ENCODE measurements around the gene FAM131A.

Gene FAM131A

GRCh38 chr3:184341925-184342324, 4.5 kb downstream of the FAM131A start:
- H3K4me1 Mint-ChIP-seq (ENCODE audit: low read depth): peaks cover 14% of the 10 kb centered on the region
- no peaks in the 10 kb centered on the region for H3K9me3 Mint-ChIP-seq
- no peak for DNase-seq
- H3K36me3 Mint-ChIP-seq (ENCODE audit: low read depth): peaks cover 19% of the 10 kb centered on the region
- no peaks in the 10 kb centered on the region for H3K27me3 Mint-ChIP-seq
- no peak overlapping the region for H3K27ac Mint-ChIP-seq
- no peak overlapping the region for H3K4me3 Mint-ChIP-seq

DNA sequence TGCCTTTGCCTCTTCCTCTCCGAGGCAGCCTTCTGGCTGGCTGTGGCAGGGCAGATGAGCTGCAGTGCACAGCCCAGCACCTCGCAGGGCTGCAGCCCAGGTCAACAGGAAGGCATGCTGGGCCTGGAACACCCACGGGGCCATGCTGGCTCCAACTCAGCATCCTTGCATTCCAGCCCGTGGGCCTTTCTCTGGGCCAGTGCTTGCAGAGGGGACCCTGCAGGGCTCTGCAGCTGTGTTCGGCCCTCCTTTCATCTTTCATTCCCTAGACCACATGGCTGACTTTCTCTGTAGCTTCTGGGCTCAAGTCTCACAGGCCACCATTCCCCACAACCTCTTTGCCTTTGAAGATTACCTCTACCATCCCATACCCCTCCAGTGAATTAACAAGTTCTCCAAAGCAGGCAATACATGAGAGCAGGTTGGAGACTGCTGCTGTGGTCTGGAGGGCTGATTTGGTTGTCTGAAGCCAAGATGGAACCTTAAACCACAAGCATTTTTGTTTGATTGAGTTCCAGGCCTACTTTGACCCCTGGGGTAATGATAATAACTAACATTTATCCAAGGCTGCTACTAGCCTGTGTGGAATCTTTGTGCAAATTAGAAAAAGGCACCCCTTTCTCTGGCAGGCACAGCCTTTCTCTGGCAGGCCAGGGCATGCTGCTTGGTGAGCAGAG, 5.9 kb downstream of the FAM131A start:
- Mint-ChIP-seq H3K36me3 (ENCODE audit: low read depth) (peaks cover 15% of the 10 kb centered on the region), H3K4me3 (no peak overlapping the region), H3K27me3 (no peaks in the 10 kb centered on the region), H3K27ac (peak overlapping the region; percentile 35), H3K4me1 (ENCODE audit: low read depth) (peaks cover under 1% of the 10 kb centered on the region), H3K9me3 (no peaks in the 10 kb centered on the region)
- no peak for DNase-seq

DNA sequence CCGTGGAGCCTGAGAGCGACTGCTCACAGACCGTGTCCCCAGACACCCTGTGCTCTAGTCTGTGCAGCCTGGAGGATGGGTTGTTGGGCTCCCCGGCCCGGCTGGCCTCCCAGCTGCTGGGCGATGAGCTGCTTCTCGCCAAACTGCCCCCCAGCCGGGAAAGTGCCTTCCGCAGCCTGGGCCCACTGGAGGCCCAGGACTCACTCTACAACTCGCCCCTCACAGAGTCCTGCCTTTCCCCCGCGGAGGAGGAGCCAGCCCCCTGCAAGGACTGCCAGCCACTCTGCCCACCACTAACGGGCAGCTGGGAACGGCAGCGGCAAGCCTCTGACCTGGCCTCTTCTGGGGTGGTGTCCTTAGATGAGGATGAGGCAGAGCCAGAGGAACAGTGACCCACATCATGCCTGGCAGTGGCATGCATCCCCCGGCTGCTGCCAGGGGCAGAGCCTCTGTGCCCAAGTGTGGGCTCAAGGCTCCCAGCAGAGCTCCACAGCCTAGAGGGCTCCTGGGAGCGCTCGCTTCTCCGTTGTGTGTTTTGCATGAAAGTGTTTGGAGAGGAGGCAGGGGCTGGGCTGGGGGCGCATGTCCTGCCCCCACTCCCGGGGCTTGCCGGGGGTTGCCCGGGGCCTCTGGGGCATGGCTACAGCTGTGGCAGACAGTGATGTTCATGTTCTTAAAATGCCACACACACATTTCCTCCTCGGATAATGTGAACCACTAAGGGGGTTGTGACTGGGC, 7.3 kb downstream of the FAM131A start:
- Mint-ChIP-seq H3K4me3 (no peak overlapping the region), H3K36me3 (ENCODE audit: low read depth) (peaks cover 15% of the 10 kb centered on the region)
- DNase-seq: no peak

GRCh38 chr3:184345317-184346144, 8.1 kb downstream of the FAM131A start:
- Mint-ChIP-seq H3K27ac (no peak overlapping the region), H3K4me3 (no peak overlapping the region), H3K9me3 (no peaks in the 10 kb centered on the region), H3K4me1 (ENCODE audit: low read depth) (no peaks in the 10 kb centered on the region), H3K27me3 (no peaks in the 10 kb centered on the region), H3K36me3 (ENCODE audit: low read depth) (peaks cover 15% of the 10 kb centered on the region)
- DNase-seq: no peak

More for the DNA sequence above, 7.3 kb downstream of the FAM131A start:
- no peaks in the 10 kb centered on the region for H3K4me1 Mint-ChIP-seq (ENCODE audit: low read depth)
- no peak overlapping the region for H3K27ac Mint-ChIP-seq
- no peaks in the 10 kb centered on the region for H3K9me3 Mint-ChIP-seq
- H3K27me3 Mint-ChIP-seq: no peaks in the 10 kb centered on the region

DNA sequence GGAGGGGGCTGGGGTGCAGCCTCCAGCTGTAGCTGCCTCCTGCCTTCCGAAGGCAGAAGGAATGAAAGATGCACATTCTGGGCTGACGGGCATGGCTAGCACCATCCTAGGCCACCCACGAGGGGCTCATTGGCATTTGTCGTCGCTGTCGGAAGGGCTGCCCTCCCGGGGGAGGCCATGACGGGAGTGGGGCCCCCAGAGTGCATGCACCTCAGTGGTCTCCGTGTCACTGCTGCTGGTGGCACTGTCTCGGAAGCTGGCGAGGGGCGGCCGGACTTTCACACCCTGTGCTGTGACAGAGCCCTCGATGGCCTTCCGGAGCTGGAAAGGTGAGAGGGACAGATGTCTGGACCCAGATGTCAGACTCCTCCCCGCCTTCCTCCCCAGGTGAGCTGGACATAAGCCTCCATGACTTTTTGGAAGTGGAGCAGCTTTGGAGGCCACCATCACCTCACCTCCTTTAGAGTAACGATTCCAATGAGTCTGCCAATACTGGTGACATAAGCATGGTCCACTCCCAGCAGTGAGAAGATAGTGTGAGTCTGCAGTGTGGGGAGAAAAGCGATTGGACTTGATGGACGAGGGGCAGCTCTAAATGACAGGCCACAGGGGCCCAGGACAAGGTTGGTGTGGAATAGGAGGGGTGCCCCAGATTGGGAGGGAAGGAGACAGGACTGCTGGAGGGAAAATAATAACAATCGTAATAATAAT, 9.2 kb downstream of the FAM131A start:
- Mint-ChIP-seq H3K27me3 (no peaks in the 10 kb centered on the region), H3K4me3 (no peak overlapping the region), H3K4me1 (ENCODE audit: low read depth) (no peaks in the 10 kb centered on the region), H3K36me3 (ENCODE audit: low read depth) (peaks cover 20% of the 10 kb centered on the region), H3K9me3 (no peaks in the 10 kb centered on the region), H3K27ac (no peak overlapping the region)
- no peak for DNase-seq

- Mint-ChIP-seq H3K4me1 (ENCODE audit: low read depth) (no peaks in the 10 kb centered on the region), H3K9me3 (no peaks in the 10 kb centered on the region), H3K27ac (no peak overlapping the region), H3K27me3 (no peaks in the 10 kb centered on the region), H3K36me3 (ENCODE audit: low read depth) (peaks cover 21% of the 10 kb centered on the region), H3K4me3 (no peak overlapping the region)
- no peak for DNase-seq
Observed at GRCh38 chr3:184347321-184348056, 10.1 kb downstream of the FAM131A start.

- no peaks in the 10 kb centered on the region for H3K9me3 Mint-ChIP-seq
- H3K27ac Mint-ChIP-seq: no peak overlapping the region
- DNase-seq: no peak
- H3K4me3 Mint-ChIP-seq: no peak overlapping the region
- peaks cover 19% of the 10 kb centered on the region for H3K36me3 Mint-ChIP-seq (ENCODE audit: low read depth)
- no peaks in the 10 kb centered on the region for H3K27me3 Mint-ChIP-seq
- no peaks in the 10 kb centered on the region for H3K4me1 Mint-ChIP-seq (ENCODE audit: low read depth)
Observed at GRCh38 chr3:184348057-184348382, 10.6 kb downstream of the FAM131A start.

DNA sequence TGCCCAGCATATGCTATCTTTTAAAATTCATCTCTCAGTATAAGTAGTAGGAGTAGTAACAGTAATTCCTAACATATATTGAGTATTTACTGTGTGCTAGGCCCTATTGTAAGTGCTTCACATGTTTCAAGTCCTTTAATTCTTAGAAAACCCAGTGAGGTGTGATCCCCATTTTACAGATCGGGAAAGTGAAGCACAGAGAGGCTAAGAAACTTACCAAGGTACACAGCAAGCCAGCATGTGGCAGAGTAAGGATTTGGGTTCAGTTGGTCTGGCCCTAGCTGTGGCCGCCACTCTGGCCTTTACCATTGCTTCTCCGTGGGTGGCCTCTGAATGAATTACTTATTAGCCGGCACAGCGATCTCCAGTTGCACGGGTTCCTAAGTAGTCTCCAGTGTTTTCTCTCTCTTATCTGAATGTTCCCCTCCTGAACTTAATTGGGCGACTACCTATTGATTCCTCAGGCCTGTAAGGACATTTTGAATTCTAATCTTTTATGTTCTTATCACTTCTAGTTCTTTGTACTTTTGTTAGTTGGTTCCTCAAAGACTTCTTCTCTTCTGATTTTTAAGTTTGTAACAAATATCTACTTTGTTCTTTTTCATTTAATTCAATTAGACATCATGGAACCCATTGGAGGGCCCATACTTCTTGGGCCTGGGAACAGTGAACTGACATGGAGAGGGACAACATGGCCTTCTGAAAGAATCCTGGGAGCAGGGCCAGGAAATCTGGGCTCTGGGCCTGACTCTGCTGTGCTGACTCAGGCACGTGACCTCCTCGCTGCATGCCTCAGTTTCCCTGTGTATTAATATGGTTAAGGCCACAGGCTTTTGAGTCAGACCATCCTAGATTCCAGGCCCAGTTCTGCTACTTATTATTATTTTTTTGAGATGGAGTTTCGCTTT, 12.4 kb downstream of the FAM131A start:
- no peaks in the 10 kb centered on the region for H3K9me3 Mint-ChIP-seq
- H3K4me1 Mint-ChIP-seq (ENCODE audit: low read depth): peaks cover 3% of the 10 kb centered on the region
- no peaks in the 10 kb centered on the region for H3K27me3 Mint-ChIP-seq
- H3K36me3 Mint-ChIP-seq (ENCODE audit: low read depth): peaks cover 17% of the 10 kb centered on the region
- H3K4me3 Mint-ChIP-seq: no peak overlapping the region
- H3K27ac Mint-ChIP-seq: no peak overlapping the region
- DNase-seq: no peak

GRCh38 chr3:184350618-184351017, 13.2 kb downstream of the FAM131A start:
- no peak for DNase-seq
- no peak overlapping the region for H3K27ac Mint-ChIP-seq
- no peaks in the 10 kb centered on the region for H3K27me3 Mint-ChIP-seq
- H3K4me3 Mint-ChIP-seq: no peak overlapping the region
- H3K4me1 Mint-ChIP-seq (ENCODE audit: low read depth): peaks cover 3% of the 10 kb centered on the region
- H3K9me3 Mint-ChIP-seq: no peaks in the 10 kb centered on the region
- peaks cover 18% of the 10 kb centered on the region for H3K36me3 Mint-ChIP-seq (ENCODE audit: low read depth)

- DNase-seq: no peak
- H3K4me1 Mint-ChIP-seq (ENCODE audit: low read depth): peaks cover 3% of the 10 kb centered on the region
- H3K27ac Mint-ChIP-seq: no peak overlapping the region
- no peaks in the 10 kb centered on the region for H3K9me3 Mint-ChIP-seq
- peaks cover 18% of the 10 kb centered on the region for H3K36me3 Mint-ChIP-seq (ENCODE audit: low read depth)
- no peak overlapping the region for H3K4me3 Mint-ChIP-seq
- H3K27me3 Mint-ChIP-seq: no peaks in the 10 kb centered on the region
Observed at GRCh38 chr3:184351511-184352148, 14.2 kb downstream of the FAM131A start.

- H3K4me1 Mint-ChIP-seq (ENCODE audit: low read depth): peaks cover 3% of the 10 kb centered on the region
- no peak for DNase-seq
- no peaks in the 10 kb centered on the region for H3K27me3 Mint-ChIP-seq
- no peak overlapping the region for H3K27ac Mint-ChIP-seq
- no peak overlapping the region for H3K4me3 Mint-ChIP-seq
- no peaks in the 10 kb centered on the region for H3K9me3 Mint-ChIP-seq
- peaks cover 22% of the 10 kb centered on the region for H3K36me3 Mint-ChIP-seq (ENCODE audit: low read depth)
Observed at GRCh38 chr3:184352149-184352785, 14.9 kb downstream of the FAM131A start.

DNA sequence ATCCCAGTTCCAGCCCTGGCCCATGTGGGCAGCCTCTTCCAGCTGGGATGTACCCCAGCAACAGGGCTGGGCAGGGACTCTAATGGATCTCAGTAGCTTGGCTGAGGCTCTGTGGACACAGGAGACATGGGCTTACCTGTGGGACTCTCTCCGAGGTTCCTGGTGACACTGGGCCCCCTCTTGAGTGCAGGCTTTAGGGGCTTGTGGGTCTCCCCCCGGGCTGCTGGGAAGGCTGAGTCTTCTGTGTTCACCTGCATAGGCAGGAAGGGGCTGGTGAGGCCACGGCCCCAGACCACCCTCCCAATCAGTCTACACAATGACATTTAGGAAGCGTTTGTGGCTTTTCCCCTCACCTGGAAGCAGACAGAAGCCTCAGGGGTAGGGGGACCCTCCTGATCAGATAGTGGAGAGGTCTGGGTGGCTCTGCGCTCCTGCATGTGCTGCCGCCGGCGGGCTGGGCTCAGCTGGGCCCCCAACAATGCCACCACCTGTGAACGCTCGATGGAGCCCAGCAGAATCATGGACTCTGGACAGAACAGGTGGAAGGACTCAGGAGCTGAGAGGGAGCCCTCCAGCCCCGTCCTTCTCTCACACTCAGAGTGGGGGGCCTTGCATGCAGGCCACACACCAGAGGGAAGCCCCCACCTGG, 15.6 kb downstream of the FAM131A start:
- no peaks in the 10 kb centered on the region for H3K27me3 Mint-ChIP-seq
- no peak overlapping the region for H3K27ac Mint-ChIP-seq
- no peak for DNase-seq
- H3K9me3 Mint-ChIP-seq: no peaks in the 10 kb centered on the region
- peaks cover 22% of the 10 kb centered on the region for H3K36me3 Mint-ChIP-seq (ENCODE audit: low read depth)
- peaks cover 3% of the 10 kb centered on the region for H3K4me1 Mint-ChIP-seq (ENCODE audit: low read depth)
- no peak overlapping the region for H3K4me3 Mint-ChIP-seq
